NCI-H146 treated with DMSO at 0.1 percent for 48 hours (cell line): ENCODE measurements around the gene SHTN1.

ENCODE experiments used
- DNase-seq: peaks from one replicate; lab custom pipeline; 2025; ENCODE audit not compliant: unreplicated experiment; lab: John Stamatoyannopoulos, UW

Gene SHTN1

GRCh38 chr10:116838143-116838725 lies 166.8 kb downstream of the SHTN1 start:
- no peak for DNase-seq

- peak; percentile 33 for DNase-seq
Measured at GRCh38 chr10:116836902-116837523, 168.0 kb downstream of the SHTN1 start.

- peak; percentile 87 for DNase-seq
Measured at GRCh38 chr10:116836083-116836482, 168.9 kb downstream of the SHTN1 start.

- DNase-seq: no peak
Measured at GRCh38 chr10:116835658-116836057, 169.3 kb downstream of the SHTN1 start.

- DNase-seq: no peak
Measured at GRCh38 chr10:116833986-116834985, 170.7 kb downstream of the SHTN1 start.

- no peak for DNase-seq
Measured at GRCh38 chr10:116831790-116832189, 173.2 kb downstream of the SHTN1 start.
